T-cell (primary cell): ENCODE measurements around the gene RASEF. TPM values are rescaled to one million over a fixed set of nuclear protein-coding genes. Genes with fewer than 3 reads are reported as not detected.

Source experiments
- ATAC-seq, 4 experiments: fragments of 200-7000 bp in 3 of 4; fragments of 150-1000 bp in 1 of 4; cut with Tn5 transposase; replicated peaks in 1 of 4; 1 replicate in 3 of 4; 2 replicates in 1 of 4; pipeline ENCODE4 v1.10.0; 2021; ENCODE audit warnings: moderate library complexity in 3 of 4, mild to moderate bottlenecking in 2 of 4, moderate number of reproducible peaks in 1 of 4
- CTCF ChIA-PET, 2 donors: fragments of 300-600 bp; sonication (Branson Sonifier 250); formaldehyde crosslinking; loops; one replicate each; lab custom pipeline; 2022; ENCODE audit warnings: antibody characterized with exemption in 2 of 2; lab: Charles Lee
- POLR2A ChIA-PET, 2 donors: fragments of 300-600 bp; sonication (Branson Sonifier 250); formaldehyde crosslinking; loops; one replicate each; lab custom pipeline; 2022; ENCODE audit warnings: antibody characterized with exemption in 2 of 2; lab: Charles Lee
- DNase-seq, 35 experiments: peaks; one replicate each; pipeline versions ENCODE4 v3.0.0 to v3.0.0-alpha.2; 2013 to 2023
- H3K27ac ChIP-seq: one replicate; pipeline ENCODE4 v1.5.1; 2013; ENCODE audit warnings: low read length
- H3K27me3 ChIP-seq, 2 experiments: replicated peaks in 1 of 2; 1 replicate in 1 of 2; 2 replicates in 1 of 2; pipeline versions ENCODE4 v1.6.1 to v1.7.0; 2013; ENCODE audit warnings: low read length in 1 of 2, mixed read lengths in 1 of 2; ENCODE audit not compliant: control insufficient read depth in 2 of 2, insufficient read depth in 2 of 2; ENCODE audit errors: extremely low read depth in 1 of 2
- H3K36me3 ChIP-seq, 2 donors: 1 replicate in 1 of 2; 2 replicates in 1 of 2; pipeline versions ENCODE4 v1.6.1 to v1.7.0; 2013; ENCODE audit warnings: low read length in 1 of 2; ENCODE audit not compliant: control insufficient read depth in 2 of 2, insufficient read depth in 1 of 2; ENCODE audit errors: extremely low read depth in 1 of 2
- H3K4me1 ChIP-seq, 2 experiments: 1 replicate in 1 of 2; 2 replicates in 1 of 2; pipeline versions ENCODE4 v1.6.1 to v1.7.0; 2013; ENCODE audit warnings: low read length in 2 of 2, mixed read lengths in 1 of 2; ENCODE audit not compliant: insufficient read depth in 2 of 2, control insufficient read depth in 1 of 2; ENCODE audit errors: extremely low read depth in 1 of 2
- H3K4me3 ChIP-seq, 2 donors: 1 replicate in 1 of 2; 2 replicates in 1 of 2; pipeline versions ENCODE4 v1.5.1 to v1.7.0; 2013; ENCODE audit warnings: mild to moderate bottlenecking in 2 of 2, low read length in 1 of 2, moderate library complexity in 1 of 2; ENCODE audit not compliant: control insufficient read depth in 1 of 2; ENCODE audit errors: extremely low read depth in 1 of 2
- H3K9me3 ChIP-seq: 2 replicates; pipeline ENCODE4 v1.7.0; 2013
- H3K27ac Mint-ChIP-seq, 2 donors: one replicate each; pipeline ENCODE4 v1.8.0; 2020 to 2021; ENCODE audit warnings: mild to moderate bottlenecking in 2 of 2, mixed read lengths in 2 of 2
- H3K27me3 Mint-ChIP-seq, 2 donors: one replicate each; pipeline ENCODE4 v1.8.0; 2021 to 2022; ENCODE audit warnings: mixed read lengths in 2 of 2
- H3K36me3 Mint-ChIP-seq: one replicate; pipeline ENCODE4 v1.8.0; 2021; ENCODE audit warnings: mixed read lengths
- H3K4me1 Mint-ChIP-seq, 3 donors: one replicate each; pipeline ENCODE4 v1.8.0; 2020 to 2022; ENCODE audit warnings: mixed read lengths in 3 of 3, mild to moderate bottlenecking in 1 of 3
- H3K4me3 Mint-ChIP-seq, 3 donors: one replicate each; pipeline ENCODE4 v1.8.0; 2020 to 2022; ENCODE audit warnings: mild to moderate bottlenecking in 3 of 3, mixed read lengths in 3 of 3, moderate library complexity in 3 of 3
- H3K9me3 Mint-ChIP-seq, 3 donors: one replicate each; pipeline ENCODE4 v1.8.0; 2020 to 2022; ENCODE audit warnings: mixed read lengths in 3 of 3
- WGBS: methylation state at CpG from one replicate; pipeline ENCODE4 v1.1.5; 2013; ENCODE audit warnings: missing lambda C conversion rate; ENCODE audit not compliant: insufficient coverage; 5-methylcytosine and 5-hydroxymethylcytosine counted together
- total RNA-seq, 35 experiments: library from RNA in 6 of 35; stranded (reverse) in 6 of 35; fragments of 120-200 nt in 1 of 35; gene quantifications; one replicate each; pipeline versions ENCODE4 v1.2.1 to v1.2.4 and lab custom pipeline; 2013 to 2026

Gene RASEF
- under 1 TPM in 2 of 5 donors, not detected in 3; 0.09 to 0.16 TPM for total RNA-seq
- 0.11 TPM for total RNA-seq (2013)
- total RNA-seq (lab: John Stamatoyannopoulos, UW) = 0 to 0.15 (median 0) reads per million in 29 experiments

GRCh38 chr9:83062651-83063527, at the start of gene RASEF:
Gene RASEF (minus strand): TSS chr9:83063142. CDS start chr9:83062867, 275 bp downstream.
- H3K36me3 Mint-ChIP-seq = no peaks in the 10 kb centered on the region
- no peaks in the 10 kb centered on the region for H3K4me1 Mint-ChIP-seq
- no peak for ATAC-seq
- ChIA-PET POLR2A (no interaction called here), CTCF (no interaction called here)
- Histone ChIP-seq H3K9me3 (no peaks in the 10 kb centered on the region), H3K4me3 (no peak within 1 kb of the TSS), H3K27me3 (peaks cover 6 to 11% of the 10 kb centered on the region in 2 experiments), H3K36me3 (no peaks in the 10 kb centered on the region), H3K27ac (no peak within 1 kb of the TSS), H3K4me1 (no peaks in the 10 kb centered on the region)
- WGBS = 8% methylated on average over 91 of the region's 99 CpGs
- H3K27ac Mint-ChIP-seq = no peak within 1 kb of the TSS
- no peak within 1 kb of the TSS for H3K4me3 Mint-ChIP-seq
- no peak for DNase-seq
- H3K9me3 Mint-ChIP-seq = peaks cover 0 to 3% (median 3%) of the 10 kb centered on the region in 3 donors
- peaks cover 38 to 40% of the 10 kb centered on the region in 2 donors for H3K27me3 Mint-ChIP-seq

GRCh38 chr9:83111169-83111568, 48.2 kb upstream of the RASEF start:
- ATAC-seq (no peak), DNase-seq (no peak)
- Mint-ChIP-seq H3K4me1 (no peaks in the 10 kb centered on the region), H3K27ac (no peak overlapping the region), H3K27me3 (no peaks in the 10 kb centered on the region), H3K4me3 (no peak overlapping the region), H3K9me3 (peaks cover 16 to 18% (median 18%) of the 10 kb centered on the region in 3 donors), H3K36me3 (no peaks in the 10 kb centered on the region)
- ChIA-PET POLR2A (no interaction called here), CTCF (no interaction called here)
- no peak overlapping the region for H3K4me3 ChIP-seq
- H3K36me3 ChIP-seq = no peaks in the 10 kb centered on the region
- no peaks in the 10 kb centered on the region for H3K27me3 ChIP-seq
- H3K27ac ChIP-seq = no peak overlapping the region
- no peaks in the 10 kb centered on the region for H3K4me1 ChIP-seq
- WGBS = no CpG with 5 or more reads among the region's 3 CpGs
- no peaks in the 10 kb centered on the region for H3K9me3 ChIP-seq

- Mint-ChIP-seq H3K27me3 (no peaks in the 10 kb centered on the region), H3K4me3 (no peak overlapping the region), H3K9me3 (peaks cover 11 to 17% (median 13%) of the 10 kb centered on the region in 3 donors), H3K36me3 (no peaks in the 10 kb centered on the region), H3K27ac (no peak overlapping the region), H3K4me1 (no peaks in the 10 kb centered on the region)
- Histone ChIP-seq H3K9me3 (no peaks in the 10 kb centered on the region), H3K4me1 (no peaks in the 10 kb centered on the region), H3K4me3 (no peak overlapping the region), H3K27me3 (no peaks in the 10 kb centered on the region), H3K36me3 (no peaks in the 10 kb centered on the region), H3K27ac (no peak overlapping the region)
- ChIA-PET POLR2A (no interaction called here), CTCF (no interaction called here)
- DNase-seq = no peak
- no peak for ATAC-seq
- WGBS = 100% methylated on average over 2 of the region's 3 CpGs
Observed at GRCh38 chr9:83109296-83109695, 46.4 kb upstream of the RASEF start.

- no peak overlapping the region for H3K4me3 Mint-ChIP-seq
- no peaks in the 10 kb centered on the region for H3K4me1 Mint-ChIP-seq
- ATAC-seq (no peak), DNase-seq (no peak)
- no peak overlapping the region for H3K27ac ChIP-seq
- H3K36me3 ChIP-seq = no peaks in the 10 kb centered on the region
- H3K27me3 ChIP-seq = no peaks in the 10 kb centered on the region
- ChIA-PET POLR2A (no interaction called here), CTCF (no interaction called here)
- no peaks in the 10 kb centered on the region for H3K36me3 Mint-ChIP-seq
- H3K4me3 ChIP-seq = no peak overlapping the region
- no peaks in the 10 kb centered on the region for H3K27me3 Mint-ChIP-seq
- no peak overlapping the region for H3K27ac Mint-ChIP-seq
- no peaks in the 10 kb centered on the region for H3K4me1 ChIP-seq
- no peaks in the 10 kb centered on the region for H3K9me3 ChIP-seq
- H3K9me3 Mint-ChIP-seq = peaks cover 3 to 6% (median 4%) of the 10 kb centered on the region in 3 donors
Observed at GRCh38 chr9:83108208-83108607, 45.3 kb upstream of the RASEF start.

- Mint-ChIP-seq H3K27ac (no peak overlapping the region), H3K9me3 (peaks cover 2 to 5% (median 3%) of the 10 kb centered on the region in 3 donors), H3K4me1 (no peaks in the 10 kb centered on the region), H3K36me3 (no peaks in the 10 kb centered on the region), H3K4me3 (no peak overlapping the region), H3K27me3 (no peaks in the 10 kb centered on the region)
- H3K9me3 ChIP-seq = no peaks in the 10 kb centered on the region
- ChIA-PET CTCF (no interaction called here), POLR2A (no interaction called here)
- H3K27me3 ChIP-seq = no peaks in the 10 kb centered on the region
- H3K4me3 ChIP-seq = no peak overlapping the region
- ATAC-seq = no peak
- H3K36me3 ChIP-seq = no peaks in the 10 kb centered on the region
- DNase-seq = no peak
- H3K4me1 ChIP-seq = no peaks in the 10 kb centered on the region
- 50% methylated on average over 2 of the region's 2 CpGs for WGBS
- no peak overlapping the region for H3K27ac ChIP-seq
Observed at GRCh38 chr9:83106772-83107171, 43.8 kb upstream of the RASEF start.

GRCh38 chr9:83106263-83106662, 43.3 kb upstream of the RASEF start:
- no peak overlapping the region for H3K4me3 ChIP-seq
- no peaks in the 10 kb centered on the region for H3K27me3 ChIP-seq
- Mint-ChIP-seq H3K9me3 (peaks cover 2 to 5% (median 3%) of the 10 kb centered on the region in 3 donors), H3K4me1 (no peaks in the 10 kb centered on the region), H3K27ac (no peak overlapping the region), H3K36me3 (no peaks in the 10 kb centered on the region), H3K4me3 (no peak overlapping the region), H3K27me3 (no peaks in the 10 kb centered on the region)
- H3K27ac ChIP-seq = no peak overlapping the region
- H3K4me1 ChIP-seq = no peaks in the 10 kb centered on the region
- DNase-seq (no peak), ATAC-seq (no peak)
- ChIA-PET POLR2A (no interaction called here), CTCF (no interaction called here)
- no peaks in the 10 kb centered on the region for H3K9me3 ChIP-seq
- H3K36me3 ChIP-seq = no peaks in the 10 kb centered on the region
- WGBS = 82% methylated on average over 1 of the region's 1 CpG
